Measurements from ENCODE around the gene IRAK2.

Gene IRAK2

DNA sequence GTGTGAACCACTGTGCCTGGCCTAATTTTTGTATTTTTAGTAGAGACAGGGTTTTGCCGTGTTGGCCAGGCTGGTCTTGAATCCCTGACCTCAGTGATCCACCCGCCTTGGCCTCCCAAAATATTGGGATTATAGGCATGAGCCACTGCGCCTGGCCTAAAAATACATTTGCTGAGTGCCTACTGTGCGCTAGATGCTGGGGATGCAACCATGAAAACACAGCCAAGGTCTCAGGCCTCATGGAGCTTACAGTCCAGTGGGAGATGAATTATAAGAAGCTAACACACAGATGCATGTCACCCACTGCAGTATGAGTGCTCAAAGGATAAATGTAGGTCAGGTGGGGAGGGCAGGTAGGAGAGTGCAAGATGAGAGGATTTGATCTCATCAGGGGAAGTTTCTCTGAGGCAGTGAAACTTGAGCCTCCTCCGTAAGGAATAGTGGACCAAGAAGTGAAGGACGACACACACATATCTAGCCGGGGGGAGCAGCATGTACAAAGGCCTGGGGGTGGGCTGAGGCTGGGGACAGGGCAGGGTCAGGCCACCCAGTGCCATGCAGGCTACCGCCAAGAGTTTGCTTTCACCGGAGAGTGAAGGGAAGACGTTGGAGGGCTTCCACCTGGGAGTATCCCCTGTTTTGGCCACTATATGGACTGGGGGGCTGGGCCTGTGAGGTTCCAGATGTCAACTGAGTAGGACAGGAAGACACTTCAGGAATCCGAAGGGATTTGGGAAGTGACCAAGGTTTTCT, 24.3 kb downstream of the IRAK2 start:
- DNase-seq (ENCODE audit: low read depth in 3 of 3, low spot score in 1 of 3), result no peak

DNA sequence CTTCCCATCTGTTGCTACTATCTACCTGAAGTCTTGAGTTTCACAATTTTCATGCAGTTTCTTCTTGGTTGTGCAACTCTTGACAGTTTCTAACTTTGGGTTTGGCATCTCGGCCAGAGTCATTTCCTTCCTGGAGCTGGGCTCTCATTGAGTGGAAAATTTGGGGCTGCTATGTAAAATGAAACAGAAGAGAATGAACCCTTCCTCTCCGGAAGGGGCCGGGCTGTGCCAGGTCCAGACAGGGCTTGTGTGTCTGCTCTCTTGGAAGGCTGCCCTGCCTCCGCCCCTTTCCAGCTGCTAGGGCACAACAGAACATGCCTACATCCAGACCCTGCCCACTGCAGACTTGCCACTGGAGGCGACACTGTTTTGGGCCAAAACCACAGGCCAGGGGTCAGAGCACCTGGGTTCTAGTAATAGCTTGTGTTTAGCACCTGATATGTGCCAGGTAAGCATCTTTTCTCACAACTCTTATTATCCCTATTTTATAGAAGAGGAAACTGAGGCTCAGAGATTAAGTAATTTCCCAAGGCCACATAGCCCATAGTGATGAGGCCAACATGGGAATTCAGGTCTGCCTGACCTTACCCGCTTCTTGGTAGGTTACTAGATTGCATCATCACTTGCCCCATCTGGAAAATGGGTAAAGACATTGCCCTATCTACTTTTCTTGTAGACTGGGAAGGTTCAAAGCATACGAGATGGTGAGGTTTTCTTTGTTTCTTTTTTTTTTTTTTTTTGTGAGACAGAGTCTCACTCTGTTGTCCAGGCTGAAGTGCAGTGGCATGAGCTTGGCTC, 25.0 kb downstream of the IRAK2 start:
- no peak for DNase-seq (ENCODE audit: low read depth in 3 of 3, low spot score in 1 of 3)

DNA sequence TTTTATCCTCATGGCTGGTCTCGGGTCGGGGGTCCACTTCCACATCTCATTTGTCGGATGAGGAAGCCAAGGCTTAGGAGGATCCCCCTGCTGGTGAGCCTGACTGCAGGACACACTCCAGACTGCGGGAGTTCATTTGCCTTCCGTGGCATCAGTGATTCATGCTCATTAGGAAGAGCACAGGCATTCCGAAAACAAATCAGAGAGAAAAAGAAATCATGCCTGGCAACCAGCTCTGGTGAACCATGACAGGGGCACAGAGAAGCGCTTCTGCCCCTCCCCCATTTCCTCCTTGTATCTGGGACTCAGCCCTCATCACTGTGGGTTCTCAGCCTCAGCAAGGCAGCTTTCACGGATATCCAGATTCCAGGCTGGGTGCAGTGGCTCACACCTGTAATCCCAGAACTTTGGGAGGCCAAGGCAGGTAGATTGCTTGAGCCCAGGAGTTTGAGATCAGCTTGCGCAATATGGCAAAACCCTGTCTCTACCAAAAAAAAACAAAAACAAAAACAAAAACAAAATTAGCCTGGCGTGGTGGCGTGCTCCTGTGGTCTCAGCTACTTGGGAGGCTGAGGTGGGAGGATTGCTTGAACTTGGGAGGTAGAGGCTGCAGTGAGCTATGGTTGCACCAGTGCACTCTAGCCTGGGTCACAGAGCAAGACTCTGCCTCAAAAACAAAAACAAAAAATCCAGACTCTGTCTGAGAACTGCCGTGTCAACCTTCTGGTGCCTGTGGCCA, 28.4 kb downstream of the IRAK2 start:
- peak; percentile 31 to 40 (median 37) for DNase-seq (ENCODE audit: low read depth in 3 of 3, low spot score in 1 of 3)

DNA sequence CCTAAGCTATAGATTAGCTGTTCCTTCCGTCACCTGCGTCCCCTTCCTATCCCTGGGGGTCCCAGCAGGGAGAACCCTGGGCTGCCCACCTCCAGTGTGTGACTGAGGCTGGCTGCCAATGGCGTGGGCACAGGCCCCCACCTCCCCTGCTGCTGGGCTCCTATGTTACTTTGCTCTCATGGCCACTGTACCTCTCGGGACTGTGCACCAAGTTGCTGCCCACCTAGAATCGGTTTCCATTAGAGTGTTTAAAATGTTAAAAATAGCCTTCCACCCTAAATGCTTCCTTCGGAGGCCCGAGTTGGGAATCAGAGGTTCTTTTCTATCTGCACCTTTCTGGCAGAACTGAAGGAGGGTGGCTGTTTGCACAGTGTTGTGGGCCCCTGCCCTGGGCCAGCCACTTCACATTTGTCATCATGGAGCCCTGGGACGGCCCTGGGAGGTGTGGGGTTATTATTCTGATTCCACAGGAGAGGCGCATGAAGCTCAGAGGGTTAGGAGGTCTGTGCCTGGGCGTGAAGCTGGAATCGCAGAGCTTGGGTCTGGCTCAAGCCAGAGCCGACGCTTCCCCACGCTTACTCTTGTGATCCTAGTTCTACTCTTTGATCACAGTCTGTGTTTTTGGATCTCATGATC, 29.1 kb downstream of the IRAK2 start:
- DNase-seq (ENCODE audit: low read depth in 3 of 3, low spot score in 1 of 3), result no peak

DNA sequence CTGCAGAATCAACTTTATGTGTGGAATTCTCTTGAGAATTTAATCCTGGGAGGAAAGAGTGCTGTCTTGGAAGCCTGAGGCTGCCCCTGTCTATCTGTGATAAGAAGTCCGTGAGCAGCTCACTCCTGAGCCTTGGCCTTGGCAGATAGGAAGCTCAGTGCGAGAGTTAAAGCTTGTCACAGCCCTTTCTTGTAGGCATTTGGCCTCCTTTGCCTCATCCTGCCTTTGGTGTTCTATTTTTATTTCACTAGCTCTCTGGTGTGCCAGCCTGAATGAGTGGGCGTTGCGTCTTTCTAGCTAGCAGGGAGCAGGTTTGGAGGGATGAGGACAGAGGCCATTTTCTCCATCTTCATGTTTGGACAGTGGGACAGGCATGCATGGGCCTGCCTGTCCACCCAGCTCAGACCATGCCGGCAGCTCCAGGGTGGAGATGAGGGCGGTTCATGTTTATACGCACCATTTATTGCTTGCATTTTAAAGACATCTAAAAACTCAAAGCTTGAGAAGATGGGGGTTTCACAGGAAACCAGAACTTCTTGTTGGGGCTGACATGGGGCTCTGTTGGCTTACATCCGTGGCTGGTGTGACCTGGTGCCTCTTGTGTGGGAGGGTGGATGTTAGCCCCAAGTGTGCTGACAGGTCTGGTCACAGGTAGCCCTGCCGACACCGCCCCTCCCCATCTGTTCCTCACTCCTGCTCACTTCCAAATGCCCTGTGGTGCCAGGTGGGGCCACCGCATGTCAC, 29.8 kb downstream of the IRAK2 start:
- peak in 1 of 3 donors; percentile 26 for DNase-seq (ENCODE audit: low read depth in 3 of 3, low spot score in 1 of 3)

DNA sequence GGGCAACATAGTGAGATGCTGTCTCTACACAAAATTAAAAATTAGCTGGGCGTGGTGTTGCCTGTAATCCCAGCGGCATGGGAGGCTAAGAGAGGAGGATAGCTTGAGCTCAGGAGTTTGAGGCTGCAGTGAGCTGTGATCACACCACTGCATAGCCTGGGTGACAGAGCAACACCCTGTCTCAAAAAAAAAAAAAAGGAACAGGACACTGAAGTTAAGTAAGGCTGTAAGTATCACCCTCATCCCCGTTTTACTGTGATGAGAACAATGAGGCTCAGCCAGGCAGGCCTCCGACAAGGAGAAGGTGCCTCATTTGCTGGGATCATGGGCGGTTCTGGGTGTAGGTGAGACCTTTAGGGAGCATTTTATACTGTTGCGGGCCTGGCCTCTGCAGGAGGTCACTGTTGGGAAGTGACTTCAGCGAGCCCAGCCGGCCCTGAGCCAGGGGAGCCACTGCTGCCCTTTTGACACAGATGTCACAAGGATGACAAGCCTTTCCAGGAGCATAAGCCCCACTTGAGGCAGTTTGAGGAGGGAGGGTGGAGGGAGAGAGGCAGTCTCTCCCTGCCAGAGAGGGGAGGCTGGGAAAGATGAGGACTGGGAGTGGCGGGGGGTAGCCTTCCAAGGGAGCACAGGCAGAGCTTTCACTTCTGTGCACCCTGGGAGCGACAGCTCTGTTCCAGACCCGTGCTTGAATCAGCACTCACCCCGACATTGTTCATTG, 30.8 kb downstream of the IRAK2 start:
- DNase-seq (ENCODE audit: low read depth in 3 of 3, low spot score in 1 of 3), result no peak

DNA sequence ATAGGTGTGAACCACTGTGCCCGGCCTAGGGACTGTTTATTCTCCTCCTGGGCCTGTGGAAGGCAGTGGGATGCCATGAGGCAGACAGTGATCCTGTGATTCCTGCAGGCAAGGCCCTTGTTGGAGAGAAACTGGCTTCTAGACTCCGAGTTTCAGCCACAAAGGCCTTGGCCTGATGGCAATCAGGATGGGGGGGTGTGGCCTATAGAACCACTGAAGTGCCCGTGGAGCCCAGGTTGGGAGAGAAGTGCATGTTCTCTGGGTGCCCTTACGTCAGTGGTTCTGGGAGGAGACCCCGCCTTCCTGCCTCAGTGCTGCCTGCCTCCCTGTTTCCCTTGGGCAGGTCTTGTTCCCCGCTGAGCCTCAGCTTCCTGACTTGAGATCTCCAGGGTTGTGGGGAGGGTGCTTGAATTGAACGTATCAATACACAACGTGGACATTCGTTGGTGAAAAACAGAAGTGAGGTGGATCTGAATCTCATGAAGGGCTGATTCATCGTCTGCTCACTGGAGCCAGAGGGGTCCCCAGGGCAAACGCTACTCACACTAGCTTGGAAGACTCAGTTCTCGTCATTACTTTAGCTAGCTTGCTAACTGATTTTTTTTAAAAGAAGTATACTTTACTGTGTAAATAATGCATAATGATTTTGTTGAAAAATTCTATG, 31.8 kb downstream of the IRAK2 start:
- no peak for DNase-seq (ENCODE audit: low read depth in 3 of 3, low spot score in 1 of 3)

DNA sequence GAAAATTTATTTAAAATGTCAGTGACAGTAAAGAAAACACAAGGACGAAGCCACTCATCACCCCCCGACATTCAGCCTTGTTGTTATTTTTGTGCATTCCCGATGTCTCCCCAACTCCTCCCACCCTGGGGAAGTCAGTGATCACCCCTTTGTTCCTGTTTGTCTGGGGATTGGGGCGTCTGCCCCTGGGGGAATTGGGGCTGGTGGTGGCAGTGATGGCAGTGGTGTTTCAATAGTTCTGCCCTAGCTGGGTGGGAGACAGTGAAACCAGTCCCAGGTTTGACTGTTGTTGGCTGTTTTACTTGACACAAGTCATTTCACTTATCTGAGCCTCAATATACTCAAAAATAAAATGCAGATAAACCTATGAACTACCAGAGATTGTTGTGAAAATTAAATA, 33.5 kb downstream of the IRAK2 start:
- no peak for DNase-seq (ENCODE audit: low read depth in 3 of 3, low spot score in 1 of 3)

DNA sequence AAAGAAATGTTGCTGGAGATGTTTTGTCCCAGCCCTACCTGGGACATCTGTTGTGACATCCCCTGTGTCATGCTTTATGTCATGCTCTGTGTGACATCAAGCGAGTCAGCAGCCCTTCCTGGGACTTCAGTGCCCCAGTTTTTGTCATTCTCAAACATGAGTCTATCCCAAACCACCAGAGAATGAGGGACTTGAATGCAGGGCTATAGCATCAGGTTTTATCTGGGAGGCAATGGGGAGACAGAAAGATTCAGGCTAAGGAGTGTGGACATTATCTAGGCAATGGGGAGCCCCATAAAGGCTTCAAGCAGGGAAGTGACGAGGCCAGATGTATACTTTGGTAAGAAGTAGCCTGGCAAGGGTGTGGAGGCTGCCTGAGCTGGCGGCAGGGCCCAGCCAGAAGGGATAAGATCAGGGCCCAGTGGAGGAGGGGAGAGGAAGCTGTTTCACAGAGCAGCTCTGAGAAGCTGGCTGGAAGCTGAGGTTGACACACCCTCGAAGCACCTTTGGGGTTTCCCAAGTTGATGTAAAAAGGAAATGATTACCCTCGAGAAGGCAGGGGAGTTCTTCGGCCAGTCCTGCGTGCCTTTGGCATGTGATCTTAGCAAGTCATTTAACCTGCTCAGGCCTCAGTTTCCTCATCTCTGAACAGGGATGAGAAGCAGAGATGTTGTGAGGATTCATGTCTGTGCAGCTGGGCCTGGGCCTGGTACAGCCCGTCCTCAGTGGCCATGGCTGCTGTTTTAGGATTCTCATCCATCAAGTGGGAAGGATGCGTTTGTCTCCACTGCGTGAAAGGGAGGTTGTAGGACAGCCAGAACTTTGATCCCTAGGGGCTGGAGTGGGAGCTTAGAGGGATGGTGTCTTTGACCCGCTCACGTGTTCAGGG, 34.3 kb downstream of the IRAK2 start:
- DNase-seq (ENCODE audit: low read depth in 3 of 3, low spot score in 1 of 3), result peak in 2 of 3 donors; percentile 57 to 66

DNA sequence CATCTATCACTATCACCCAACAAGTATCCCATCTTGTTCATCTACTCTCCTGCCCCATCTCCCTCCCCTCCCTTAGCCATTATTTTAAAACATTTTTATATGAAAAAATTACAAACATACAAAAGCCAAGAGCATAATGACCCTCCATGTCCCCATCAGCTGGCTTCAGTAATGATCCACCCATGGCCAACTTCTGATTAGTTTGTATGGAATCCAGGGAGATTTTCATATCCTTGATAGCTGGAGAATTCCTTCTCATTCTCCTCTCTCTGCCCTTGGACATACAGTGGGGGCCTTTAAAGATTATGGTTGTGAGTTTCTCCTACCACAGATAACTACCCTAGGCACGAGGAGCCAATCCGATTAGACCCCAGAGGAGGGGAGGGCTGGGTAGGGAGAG, 40.2 kb downstream of the IRAK2 start:
- no peak for DNase-seq (ENCODE audit: low read depth in 3 of 3, low spot score in 1 of 3)

DNA sequence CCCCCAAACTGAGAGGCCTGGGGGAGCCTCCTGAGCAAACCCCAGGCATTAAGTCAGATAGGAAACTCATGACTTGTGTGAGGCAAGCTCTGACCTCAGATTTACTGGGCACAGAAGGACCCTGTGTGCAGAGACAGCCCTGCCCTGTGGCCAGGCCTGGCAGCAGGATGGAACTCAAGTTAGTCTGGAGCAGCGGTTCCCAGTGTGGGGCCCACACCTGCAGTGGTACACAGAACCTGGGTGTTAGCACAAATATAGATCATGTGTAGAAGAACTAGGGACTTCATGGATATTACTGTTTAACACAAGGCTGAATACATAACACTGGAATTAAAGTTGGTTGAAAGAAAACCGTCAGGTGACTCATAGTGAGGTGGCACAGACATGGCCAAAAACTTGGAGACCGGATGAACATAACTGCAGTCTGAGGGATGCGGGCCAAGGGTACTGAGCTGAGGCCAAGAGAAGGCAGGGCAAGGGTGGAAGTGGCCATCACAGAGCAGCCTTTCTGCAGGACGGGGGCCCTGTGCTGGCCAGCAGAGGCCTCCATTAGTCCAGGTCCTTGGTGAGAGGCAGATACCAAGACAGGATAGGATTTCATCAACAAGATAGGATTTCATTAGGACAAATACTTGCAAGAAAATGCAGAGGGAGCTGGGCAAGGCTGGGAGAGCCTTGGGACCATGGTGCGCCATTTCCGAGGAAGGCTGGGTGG, 40.9 kb downstream of the IRAK2 start:
- no peak for DNase-seq (ENCODE audit: low read depth in 3 of 3, low spot score in 1 of 3)

DNA sequence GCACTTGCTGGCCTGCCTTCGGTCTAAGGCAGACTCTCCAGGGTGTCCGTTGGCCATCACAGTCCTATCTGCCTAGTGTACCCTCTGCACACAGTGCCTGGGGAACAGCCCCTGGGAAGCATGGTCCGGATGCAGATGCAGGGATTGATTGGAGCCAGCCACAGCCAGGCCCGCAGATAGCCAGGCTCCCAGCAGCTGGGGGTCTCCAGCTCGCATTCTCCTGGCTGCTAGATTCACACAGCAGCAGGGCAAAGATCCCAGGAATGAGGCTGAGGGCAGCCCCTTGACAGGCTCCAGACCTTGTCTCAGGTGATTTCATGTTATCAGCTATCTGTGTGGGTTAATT, 41.4 kb downstream of the IRAK2 start:
- no peak for DNase-seq (ENCODE audit: low read depth in 3 of 3, low spot score in 1 of 3)

DNA sequence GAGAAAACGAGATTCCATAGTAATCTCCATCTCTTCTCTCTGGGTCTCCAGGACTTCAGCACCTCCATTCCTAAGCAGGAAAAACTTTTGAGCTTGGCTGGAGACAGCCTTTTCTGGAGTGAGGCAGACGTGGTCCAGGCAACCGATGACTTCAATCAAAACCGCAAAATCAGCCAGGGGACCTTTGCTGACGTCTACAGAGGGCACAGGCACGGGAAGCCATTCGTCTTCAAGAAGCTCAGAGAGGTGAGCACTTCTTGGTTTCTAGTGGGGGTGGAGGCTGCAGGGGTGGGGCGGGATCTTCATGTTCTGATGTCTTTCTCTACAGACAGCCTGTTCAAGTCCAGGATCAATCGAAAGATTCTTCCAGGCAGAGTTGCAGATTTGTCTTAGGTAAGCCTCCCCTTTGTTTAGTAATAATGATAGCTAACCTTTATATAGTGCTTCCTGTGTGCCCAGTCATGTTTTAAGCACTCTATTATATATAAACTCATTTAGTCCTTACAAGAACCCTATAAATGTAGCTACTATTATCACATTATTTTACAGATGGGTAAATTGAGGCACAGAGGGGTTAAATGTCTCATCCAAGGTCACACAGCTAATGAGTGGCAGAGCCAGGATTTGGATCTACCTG, 48.6 kb downstream of the IRAK2 start:
- DNase-seq (ENCODE audit: low read depth in 3 of 3, low spot score in 1 of 3), result no peak

DNA sequence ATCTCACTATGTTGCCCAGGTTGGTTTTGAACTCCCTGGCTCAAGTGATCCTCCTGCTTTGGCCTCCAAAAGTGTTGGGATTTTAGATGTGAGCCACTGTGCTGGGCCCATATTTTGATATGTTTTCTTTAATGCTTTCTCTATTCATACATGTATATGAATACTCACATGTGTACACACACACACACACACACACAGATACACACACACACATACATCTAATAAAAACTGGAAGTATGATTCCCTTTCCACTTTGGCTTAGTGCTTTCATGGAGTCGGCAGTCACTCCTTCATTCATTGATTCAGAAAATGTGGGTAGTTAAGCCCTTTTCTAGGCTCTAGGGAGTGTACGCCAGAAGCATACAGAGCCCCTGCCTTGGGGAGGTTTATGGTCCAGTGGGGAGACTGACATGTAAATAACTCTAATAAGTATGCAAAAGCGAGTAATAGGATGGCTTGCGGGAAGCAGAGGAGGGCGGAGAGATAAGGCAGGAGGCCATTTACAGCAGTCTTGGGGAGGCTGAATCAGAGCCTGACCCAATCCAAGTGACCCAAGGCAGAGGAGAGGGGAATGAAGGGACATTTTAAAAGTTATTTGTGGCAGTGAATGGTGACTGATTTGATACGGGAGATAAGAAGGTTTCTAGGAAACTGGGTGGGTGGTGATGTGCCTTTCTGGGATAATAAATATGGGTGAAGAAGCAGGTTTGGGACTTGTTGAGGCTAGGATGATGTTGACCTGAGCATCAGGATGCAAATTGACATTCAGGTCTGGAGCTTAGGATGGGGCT, 51.1 kb downstream of the IRAK2 start:
- no peak for DNase-seq (ENCODE audit: low read depth in 3 of 3, low spot score in 1 of 3)

DNA sequence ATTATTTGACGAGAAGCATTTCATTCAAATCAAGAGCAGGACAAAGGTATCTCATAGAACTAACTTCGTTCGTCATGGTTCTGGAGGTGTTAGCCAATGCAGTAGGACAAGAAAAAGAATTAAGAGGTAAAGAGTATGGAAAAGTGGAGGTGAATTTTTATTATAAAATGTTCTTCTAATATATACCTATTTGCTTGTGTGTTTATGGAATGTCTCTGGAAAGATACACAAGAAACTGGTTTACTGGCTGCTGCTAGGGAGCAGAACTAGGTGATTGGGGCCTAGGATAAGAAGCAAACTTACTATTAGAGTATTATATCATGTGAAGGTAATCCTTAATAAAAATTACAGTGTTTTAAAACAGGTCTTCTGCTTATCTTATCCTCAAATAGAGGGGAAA, 52.6 kb downstream of the IRAK2 start:
- DNase-seq (ENCODE audit: low read depth in 3 of 3, low spot score in 1 of 3), result no peak

DNA sequence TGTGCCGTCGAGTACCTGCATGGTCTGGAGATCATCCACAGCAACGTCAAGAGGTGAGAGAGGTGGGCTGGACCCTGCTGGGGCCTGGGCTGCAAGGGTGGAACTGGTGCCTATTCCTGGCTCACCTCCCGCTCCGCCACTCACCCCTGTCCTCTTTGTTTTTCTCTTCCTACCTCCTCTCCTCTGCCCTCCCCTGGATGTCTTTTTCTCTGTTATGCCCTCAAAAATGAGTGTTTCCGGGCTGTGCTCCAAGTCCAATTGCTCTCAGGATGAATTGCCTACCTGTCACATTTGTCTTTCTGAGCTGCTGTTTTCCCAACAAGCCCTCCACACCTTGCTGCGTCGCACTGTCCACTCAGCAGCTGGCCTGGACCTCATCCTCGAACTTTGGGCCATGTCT, 55.0 kb downstream of the IRAK2 start:
- no peak for DNase-seq (ENCODE audit: low read depth in 3 of 3, low spot score in 1 of 3)
